Measurements from ENCODE around the gene CLDN22. TPM values are rescaled to one million over a fixed set of nuclear protein-coding genes. Genes with fewer than 3 reads are reported as not detected.

Gene CLDN22
- total RNA-seq, 2 donors from 2014 or later: not detected

DNA sequence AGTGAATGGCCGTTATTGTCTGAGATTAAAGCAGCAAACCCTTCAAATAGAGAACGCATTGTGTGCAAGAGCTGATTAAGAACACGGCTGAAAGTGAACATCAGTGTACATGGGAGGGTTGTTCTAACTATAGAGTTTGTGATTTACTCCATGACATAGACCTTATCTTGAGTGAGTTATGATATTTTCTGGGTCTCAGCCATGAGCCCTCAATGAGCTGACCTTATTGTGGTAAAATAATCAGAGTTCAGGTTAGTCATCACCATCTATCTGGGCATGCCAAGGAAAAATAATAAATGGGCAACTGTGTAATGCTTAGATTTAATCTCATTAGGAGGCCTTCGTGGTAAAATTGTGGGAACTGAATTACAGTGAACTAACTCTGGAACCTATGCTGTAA is 35.3 kb upstream of the CLDN22 start:
- H3K27ac ChIP-seq: no peak overlapping the region
- no peaks in the 10 kb centered on the region for H3K27me3 ChIP-seq
- H3K4me3 ChIP-seq: no peak overlapping the region
- TF ChIP-seq, protein P1, sequence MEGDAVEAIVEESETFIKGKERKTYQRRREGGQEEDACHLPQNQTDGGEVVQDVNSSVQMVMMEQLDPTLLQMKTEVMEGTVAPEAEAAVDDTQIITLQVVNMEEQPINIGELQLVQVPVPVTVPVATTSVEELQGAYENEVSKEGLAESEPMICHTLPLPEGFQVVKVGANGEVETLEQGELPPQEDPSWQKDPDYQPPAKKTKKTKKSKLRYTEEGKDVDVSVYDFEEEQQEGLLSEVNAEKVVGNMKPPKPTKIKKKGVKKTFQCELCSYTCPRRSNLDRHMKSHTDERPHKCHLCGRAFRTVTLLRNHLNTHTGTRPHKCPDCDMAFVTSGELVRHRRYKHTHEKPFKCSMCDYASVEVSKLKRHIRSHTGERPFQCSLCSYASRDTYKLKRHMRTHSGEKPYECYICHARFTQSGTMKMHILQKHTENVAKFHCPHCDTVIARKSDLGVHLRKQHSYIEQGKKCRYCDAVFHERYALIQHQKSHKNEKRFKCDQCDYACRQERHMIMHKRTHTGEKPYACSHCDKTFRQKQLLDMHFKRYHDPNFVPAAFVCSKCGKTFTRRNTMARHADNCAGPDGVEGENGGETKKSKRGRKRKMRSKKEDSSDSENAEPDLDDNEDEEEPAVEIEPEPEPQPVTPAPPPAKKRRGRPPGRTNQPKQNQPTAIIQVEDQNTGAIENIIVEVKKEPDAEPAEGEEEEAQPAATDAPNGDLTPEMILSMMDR (IDR thresholded peaks at IDR 0.05): no peak
- no peak for DNase-seq
- no peak overlapping the region for H3K9ac ChIP-seq (ENCODE audit: low read depth in 2 of 2, low read length in 2 of 2)
- H3K36me3 ChIP-seq: no peaks in the 10 kb centered on the region
- H3K9me3 ChIP-seq: no peaks in the 10 kb centered on the region
- intact Hi-C loops (cut with DNase I): no loop called here
- no peaks in the 10 kb centered on the region for H3K4me1 ChIP-seq

DNA sequence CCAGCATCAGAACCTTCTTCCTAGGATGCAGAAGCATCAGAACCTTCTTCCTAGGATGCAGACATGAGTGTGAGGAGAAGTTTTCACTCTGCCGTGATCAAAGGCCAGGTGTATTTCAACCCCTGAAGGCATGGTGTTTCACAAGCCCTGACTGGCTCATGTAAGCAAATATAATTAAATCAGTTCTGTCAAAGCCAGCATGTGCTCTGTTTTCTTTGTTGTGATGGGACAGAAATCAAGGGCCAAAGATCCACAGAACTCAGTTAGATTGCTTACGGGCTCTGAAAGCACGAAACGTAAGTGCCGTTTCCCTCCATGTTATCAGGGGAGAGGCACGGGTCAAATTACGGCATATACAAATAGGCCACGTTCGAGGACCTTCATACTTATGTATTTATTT is 34.1 kb upstream of the CLDN22 start:
- Histone ChIP-seq H3K9me3 (no peaks in the 10 kb centered on the region), H3K4me1 (no peaks in the 10 kb centered on the region), H3K27me3 (no peaks in the 10 kb centered on the region), H3K4me3 (no peak overlapping the region), H3K36me3 (no peaks in the 10 kb centered on the region), H3K9ac (ENCODE audit: low read depth in 2 of 2, low read length in 2 of 2) (no peak overlapping the region), H3K27ac (no peak overlapping the region)
- intact Hi-C loops (cut with DNase I): no loop called here
- DNase-seq: no peak
- TF ChIP-seq, protein P1 (IDR thresholded peaks at IDR 0.05): no peak

DNA sequence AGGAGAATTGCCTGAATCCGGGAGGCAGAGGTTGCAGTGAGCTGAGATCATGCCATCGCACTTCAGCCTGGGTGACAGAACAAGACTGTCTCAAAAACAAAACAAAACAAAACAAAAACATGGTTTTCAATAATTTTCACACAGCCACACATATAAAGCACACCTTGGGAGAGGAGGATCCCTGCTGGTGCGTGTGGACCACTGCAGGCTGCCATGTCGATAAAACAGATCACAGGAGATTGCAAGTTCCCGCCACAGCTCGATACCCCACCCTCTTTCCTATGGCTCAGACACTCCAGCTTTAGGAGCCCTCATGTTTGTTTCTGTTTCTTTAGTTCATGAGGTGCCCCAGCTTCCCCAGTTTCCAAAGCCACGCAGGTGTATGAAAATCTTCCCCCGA is 33.5 kb upstream of the CLDN22 start:
- no peak overlapping the region for H3K9ac ChIP-seq (ENCODE audit: low read depth in 2 of 2, low read length in 2 of 2)
- no peaks in the 10 kb centered on the region for H3K36me3 ChIP-seq
- H3K27me3 ChIP-seq: no peaks in the 10 kb centered on the region
- H3K27ac ChIP-seq: no peak overlapping the region
- H3K4me3 ChIP-seq: no peak overlapping the region
- no peaks in the 10 kb centered on the region for H3K4me1 ChIP-seq
- intact Hi-C loops (cut with DNase I): no loop called here
- no peaks in the 10 kb centered on the region for H3K9me3 ChIP-seq
- DNase-seq: no peak
- TF ChIP-seq, protein P1 (IDR thresholded peaks at IDR 0.05): no peak

DNA sequence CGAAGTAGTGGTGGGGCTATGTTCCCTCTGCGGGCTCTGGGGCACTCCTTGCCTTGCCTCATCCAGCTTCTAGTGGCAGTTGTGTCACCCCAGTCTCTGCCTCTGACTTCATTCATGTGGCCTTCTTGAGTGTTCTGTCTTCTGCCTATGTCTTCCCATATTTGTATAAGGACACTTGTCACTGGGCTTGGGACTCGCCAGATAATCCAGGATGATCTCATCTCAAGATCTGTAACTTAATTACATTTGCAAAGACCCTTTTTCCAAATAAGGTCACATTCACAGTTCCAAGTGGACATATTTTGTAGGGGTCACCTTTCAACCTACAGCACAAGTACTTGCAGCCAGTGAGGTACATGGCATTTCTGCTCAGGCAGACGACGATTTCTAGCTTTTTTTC is 32.5 kb upstream of the CLDN22 start:
- H3K9ac ChIP-seq (ENCODE audit: low read depth in 2 of 2, low read length in 2 of 2): no peak overlapping the region
- no peaks in the 10 kb centered on the region for H3K9me3 ChIP-seq
- intact Hi-C loops (cut with DNase I): no loop called here
- H3K27ac ChIP-seq: no peak overlapping the region
- H3K27me3 ChIP-seq: no peaks in the 10 kb centered on the region
- no peaks in the 10 kb centered on the region for H3K4me1 ChIP-seq
- no peak for DNase-seq
- TF ChIP-seq, protein P1 (IDR thresholded peaks at IDR 0.05): no peak
- no peaks in the 10 kb centered on the region for H3K36me3 ChIP-seq
- no peak overlapping the region for H3K4me3 ChIP-seq

DNA sequence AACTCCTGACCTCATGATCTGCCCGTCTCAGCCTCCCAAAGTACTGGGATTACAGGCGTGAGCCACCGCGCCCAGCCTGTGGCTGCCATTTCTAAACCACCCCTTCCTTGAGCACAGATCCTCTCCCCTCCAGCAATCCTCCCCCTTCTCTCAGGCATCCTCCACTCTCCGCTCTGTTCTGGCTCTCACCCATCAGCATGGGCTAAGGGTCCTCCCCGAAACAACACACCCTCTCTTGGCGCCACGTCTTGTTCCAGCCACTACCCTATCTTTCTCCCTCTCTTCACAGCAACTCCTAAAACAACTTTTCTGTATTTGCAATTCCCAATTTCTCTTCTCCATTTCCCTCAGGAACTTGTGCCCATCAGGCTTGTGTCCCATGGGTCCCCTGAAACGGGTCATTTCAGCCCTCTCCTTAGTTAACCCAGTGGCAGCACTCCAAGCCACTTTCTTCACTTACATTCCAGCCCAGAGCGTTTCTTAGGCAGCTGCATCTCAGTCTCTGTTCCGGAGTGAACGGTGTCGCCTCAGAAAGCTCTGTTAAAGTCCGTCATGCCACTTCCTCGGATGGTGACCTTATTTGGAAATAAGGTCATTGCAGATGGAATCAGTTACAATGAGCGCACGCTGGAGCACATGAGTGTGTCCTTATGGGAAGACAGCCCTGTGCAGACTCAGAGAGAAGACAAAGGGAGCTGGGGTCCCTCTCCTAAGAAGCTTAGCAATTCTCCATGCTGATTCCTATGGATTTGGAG is 30.4 kb upstream of the CLDN22 start:
- TF ChIP-seq, protein P1 (IDR thresholded peaks at IDR 0.05): no peak
- intact Hi-C loops (cut with DNase I): no loop called here
- no peak overlapping the region for H3K9ac ChIP-seq (ENCODE audit: low read depth in 2 of 2, low read length in 2 of 2)
- H3K36me3 ChIP-seq: no peaks in the 10 kb centered on the region
- H3K4me3 ChIP-seq: no peak overlapping the region
- DNase-seq: no peak
- no peaks in the 10 kb centered on the region for H3K9me3 ChIP-seq
- no peaks in the 10 kb centered on the region for H3K27me3 ChIP-seq
- no peaks in the 10 kb centered on the region for H3K4me1 ChIP-seq
- H3K27ac ChIP-seq: no peak overlapping the region

Data from colonic mucosa (tissue), 4 donors.